ENCODE measurements around the gene AUH. TPM values are rescaled to one million over a fixed set of nuclear protein-coding genes. Genes with fewer than 3 reads are reported as not detected.

AUH gene
- total RNA-seq, 4 donors from 2014 or later = 26.0 to 61.0 (median 31.0) TPM

GRCh38 chr9:91364702-91365101, 3.0 kb upstream of the AUH start:
- no peak overlapping the region for H3K4me3 ChIP-seq
- peaks cover 20% of the 10 kb centered on the region for H3K4me1 ChIP-seq
- TF ChIP-seq, protein P1, sequence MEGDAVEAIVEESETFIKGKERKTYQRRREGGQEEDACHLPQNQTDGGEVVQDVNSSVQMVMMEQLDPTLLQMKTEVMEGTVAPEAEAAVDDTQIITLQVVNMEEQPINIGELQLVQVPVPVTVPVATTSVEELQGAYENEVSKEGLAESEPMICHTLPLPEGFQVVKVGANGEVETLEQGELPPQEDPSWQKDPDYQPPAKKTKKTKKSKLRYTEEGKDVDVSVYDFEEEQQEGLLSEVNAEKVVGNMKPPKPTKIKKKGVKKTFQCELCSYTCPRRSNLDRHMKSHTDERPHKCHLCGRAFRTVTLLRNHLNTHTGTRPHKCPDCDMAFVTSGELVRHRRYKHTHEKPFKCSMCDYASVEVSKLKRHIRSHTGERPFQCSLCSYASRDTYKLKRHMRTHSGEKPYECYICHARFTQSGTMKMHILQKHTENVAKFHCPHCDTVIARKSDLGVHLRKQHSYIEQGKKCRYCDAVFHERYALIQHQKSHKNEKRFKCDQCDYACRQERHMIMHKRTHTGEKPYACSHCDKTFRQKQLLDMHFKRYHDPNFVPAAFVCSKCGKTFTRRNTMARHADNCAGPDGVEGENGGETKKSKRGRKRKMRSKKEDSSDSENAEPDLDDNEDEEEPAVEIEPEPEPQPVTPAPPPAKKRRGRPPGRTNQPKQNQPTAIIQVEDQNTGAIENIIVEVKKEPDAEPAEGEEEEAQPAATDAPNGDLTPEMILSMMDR (IDR thresholded peaks at IDR 0.05) = no peak
- TF ChIP-seq POLR2AphosphoS5 (IDR thresholded peaks at IDR 0.05) (no peak), EP300 (IDR thresholded peaks at IDR 0.05) (no peak), POLR2A (IDR thresholded peaks at IDR 0.05) (no peak)
- DNase-seq (ENCODE audit: low spot score in 2 of 2) = no peak
- WGBS = 90% methylated on average over 2 of the region's 3 CpGs
- H3K27me3 ChIP-seq = no peaks in the 10 kb centered on the region
- H3K36me3 ChIP-seq = no peaks in the 10 kb centered on the region
- H3K27ac ChIP-seq = no peak overlapping the region
- H3K9me3 ChIP-seq = no peaks in the 10 kb centered on the region

- H3K4me1 ChIP-seq = peaks cover 27% of the 10 kb centered on the region
- TF ChIP-seq, protein P1 (IDR thresholded peaks at IDR 0.05) = no peak
- TF ChIP-seq POLR2AphosphoS5 (IDR thresholded peaks at IDR 0.05) (no peak), EP300 (IDR thresholded peaks at IDR 0.05) (no peak), POLR2A (IDR thresholded peaks at IDR 0.05) (no peak)
- no peaks in the 10 kb centered on the region for H3K9me3 ChIP-seq
- WGBS = 77% methylated on average over 5 of the region's 7 CpGs
- no peaks in the 10 kb centered on the region for H3K36me3 ChIP-seq
- no peak overlapping the region for H3K4me3 ChIP-seq
- H3K27me3 ChIP-seq = no peaks in the 10 kb centered on the region
- H3K27ac ChIP-seq = no peak overlapping the region
- DNase-seq (ENCODE audit: low spot score in 2 of 2) = no peak
Observed at GRCh38 chr9:91364005-91364404, 2.3 kb upstream of the AUH start.

- TF ChIP-seq POLR2A (IDR thresholded peaks at IDR 0.05) (no peak), POLR2AphosphoS5 (IDR thresholded peaks at IDR 0.05) (no peak), EP300 (IDR thresholded peaks at IDR 0.05) (no peak)
- TF ChIP-seq, protein P1 (IDR thresholded peaks at IDR 0.05) = no peak
- Histone ChIP-seq H3K27ac (peak overlapping the region; percentile 94), H3K4me1 (peaks cover 31% of the 10 kb centered on the region), H3K9me3 (no peaks in the 10 kb centered on the region), H3K36me3 (no peaks in the 10 kb centered on the region), H3K27me3 (no peaks in the 10 kb centered on the region), H3K4me3 (peak overlapping the region; percentile 99)
- DNase-seq (ENCODE audit: low spot score in 2 of 2) = no peak
- 47% methylated on average over 15 of the region's 15 CpGs for WGBS
Observed at GRCh38 chr9:91362051-91362611, 413 bp upstream of the AUH start.

- TF ChIP-seq POLR2A (IDR thresholded peaks at IDR 0.05) (no peak), EP300 (IDR thresholded peaks at IDR 0.05) (no peak), POLR2AphosphoS5 (IDR thresholded peaks at IDR 0.05) (no peak)
- TF ChIP-seq, protein P1 (IDR thresholded peaks at IDR 0.05) = no peak
- no peaks in the 10 kb centered on the region for H3K36me3 ChIP-seq
- peak overlapping the region; percentile 99 for H3K4me3 ChIP-seq
- peak overlapping the region; percentile 94 for H3K27ac ChIP-seq
- H3K27me3 ChIP-seq = no peaks in the 10 kb centered on the region
- H3K9me3 ChIP-seq = no peaks in the 10 kb centered on the region
- DNase-seq (ENCODE audit: low spot score in 2 of 2) = no peak
- H3K4me1 ChIP-seq = peaks cover 31% of the 10 kb centered on the region
- WGBS = 16% methylated on average over 10 of the region's 10 CpGs
Observed at GRCh38 chr9:91360551-91361290, 997 bp downstream of the AUH start.

DNA sequence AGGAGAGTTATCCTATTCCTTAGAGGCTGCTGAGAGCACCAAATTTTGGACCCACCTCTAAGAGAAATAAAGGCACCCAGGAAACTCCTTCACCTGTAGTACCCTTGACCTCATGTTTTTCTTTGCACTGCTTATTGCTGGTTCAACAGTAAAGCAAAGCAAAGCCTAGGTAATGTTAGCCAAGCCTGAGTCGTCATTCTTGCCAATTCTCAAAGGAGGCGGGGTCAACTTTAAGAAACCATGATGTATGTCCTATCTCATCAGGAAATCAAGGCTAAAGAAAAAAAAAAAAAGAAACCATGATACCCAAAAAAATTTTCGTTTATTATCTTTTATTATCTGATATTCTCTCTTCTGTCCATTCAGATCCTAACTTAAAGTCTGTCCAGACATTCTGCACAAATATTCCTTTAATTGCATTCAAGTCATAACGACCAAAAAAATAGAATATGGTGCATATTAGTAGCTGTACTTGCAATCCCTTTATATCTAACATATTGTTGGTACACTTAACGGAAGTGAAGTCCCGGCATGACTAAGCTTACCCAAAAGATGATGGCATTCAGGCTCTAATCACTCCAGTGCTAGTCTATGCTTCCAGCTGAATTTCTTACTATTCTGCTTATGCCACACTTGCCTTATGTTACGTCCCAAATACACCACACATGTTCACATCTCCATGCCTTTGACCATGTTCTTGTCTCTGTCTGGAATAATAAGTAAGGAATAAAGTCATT, 1.8 kb downstream of the AUH start:
- TF ChIP-seq POLR2A (IDR thresholded peaks at IDR 0.05) (no peak), POLR2AphosphoS5 (IDR thresholded peaks at IDR 0.05) (no peak)
- Histone ChIP-seq H3K36me3 (peaks cover 7% of the 10 kb centered on the region), H3K27ac (no peak overlapping the region), H3K27me3 (no peaks in the 10 kb centered on the region), H3K4me3 (peak overlapping the region; percentile 99), H3K9me3 (no peaks in the 10 kb centered on the region), H3K4me1 (peaks cover 31% of the 10 kb centered on the region)
- no peak for DNase-seq (ENCODE audit: low spot score in 2 of 2)
- WGBS = 52% methylated on average over 7 of the region's 7 CpGs
